Panc1 (cell line): ENCODE measurements around the gene USP32. TPM values are rescaled to one million over a fixed set of nuclear protein-coding genes. Genes with fewer than 3 reads are reported as not detected.

Experiments
- ATAC-seq: fragments of 200-7000 bp; cut with Tn5 transposase; 2 replicates; pipeline ENCODE4 v1.9.1; 2020; ENCODE audit warnings: mild to moderate bottlenecking, moderate library complexity
- BruUV-seq: library from RNA; stranded (reverse); fragments of 400-500 nt; replicated peaks from 2 replicates; lab custom pipeline; 2021; lab: Mats Ljungman, UMichigan
- CTCF ChIA-PET: fragments of 300-600 bp; sonication (Branson Sonifier 250); formaldehyde crosslinking; loops from one replicate; lab custom pipeline; 2022; ENCODE audit warnings: antibody characterized with exemption; lab: Charles Lee
- POLR2A ChIA-PET: fragments of 300-600 bp; sonication (Branson Sonifier 250); formaldehyde crosslinking; loops from one replicate; lab custom pipeline; 2022; ENCODE audit warnings: antibody characterized with exemption; lab: Charles Lee
- DNase-seq: peaks from one replicate; pipeline ENCODE4 v3.0.0-alpha.2; 2010; ENCODE audit warnings: low read depth, low spot score
- H3K27ac ChIP-seq: 2 replicates; pipeline ENCODE4 v1.5.1; 2011; ENCODE audit warnings: mild to moderate bottlenecking, low read length, inconsistent platforms
- H3K27me3 ChIP-seq: fragments of 200-500 bp; sonication (Bioruptor generic); 2 replicates; pipeline ENCODE4 v1.6.0; 2014; ENCODE audit warnings: low read length, inconsistent platforms; ENCODE audit not compliant: control insufficient read depth, insufficient read depth
- H3K36me3 ChIP-seq: fragments of 200-500 bp; sonication (Bioruptor generic); 2 replicates; pipeline ENCODE4 v1.5.1; 2014; ENCODE audit warnings: inconsistent platforms, mild to moderate bottlenecking, low read length, moderate library complexity; ENCODE audit not compliant: control insufficient read depth, insufficient read depth
- H3K4me1 ChIP-seq: 2 replicates; pipeline ENCODE4 v1.5.1; 2011; ENCODE audit warnings: inconsistent platforms, mild to moderate bottlenecking, low read length, moderate library complexity; ENCODE audit not compliant: control insufficient read depth, insufficient read depth
- H3K4me3 ChIP-seq, 2 experiments: 2 replicates each; pipeline ENCODE4 v1.5.1; 2011 to 2012; ENCODE audit warnings: low read depth in 2 of 2, low read length in 2 of 2, mild to moderate bottlenecking in 2 of 2, inconsistent platforms in 1 of 2, moderate library complexity in 1 of 2
- H3K9me3 ChIP-seq: fragments of 200-500 bp; sonication (Bioruptor generic); 2 replicates; pipeline ENCODE4 v1.5.1; 2014; ENCODE audit warnings: low read depth, mild to moderate bottlenecking, inconsistent platforms, low read length, moderate library complexity; ENCODE audit not compliant: control insufficient read depth, insufficient read depth
- POLR2AphosphoS5 ChIP-seq: IDR thresholded peaks from 2 replicates; pipeline ENCODE4 v1.6.1; 2012; ENCODE audit warnings: mild to moderate bottlenecking, low read depth, low read length, moderate library complexity
- SIN3A ChIP-seq: IDR thresholded peaks from 2 replicates; pipeline ENCODE4 v1.6.1; 2012; ENCODE audit warnings: low read depth, mild to moderate bottlenecking, low read length, moderate library complexity, borderline replicate concordance; ENCODE audit not compliant: insufficient read depth
- TCF7L2 ChIP-seq: IDR thresholded peaks from 2 replicates; pipeline ENCODE4 v1.6.1; 2011; ENCODE audit warnings: mild to moderate bottlenecking, low read depth, low read length, inconsistent platforms
- in situ Hi-C: cut with HindIII; loops from 2 replicates; pipeline ENCODE4 v1.10.0; 2016; ENCODE audit warnings: low sequenced_read_pairs, low pct_unique_long_range_greater_than_20kb
- intact Hi-C: fragments of 100-400 bp; cut with micrococcal nuclease; formaldehyde crosslinking; loops from one replicate; pipeline ENCODE4 v1.10.0; 2022; ENCODE audit not compliant: unreplicated experiment
- total RNA-seq: library from RNA; stranded (reverse); gene quantifications from one replicate; pipeline ENCODE4 v1.2.1, GENCODE V29; 2021; ENCODE audit not compliant: unreplicated experiment
- TF ChIP-seq, protein P1 (sequence below), 2 experiments: IDR thresholded peaks; 2 replicates each; pipeline ENCODE4 v1.6.1; 2011 to 2012; ENCODE audit warnings: low read depth in 2 of 2, control low read depth in 1 of 2, low read length in 1 of 2, mild to moderate bottlenecking in 1 of 2, moderate library complexity in 1 of 2; ENCODE audit not compliant: insufficient read depth in 1 of 2
- TF ChIP-seq, protein P2 (sequence below): fragments of 450-650 bp; IDR thresholded peaks from 2 replicates; pipeline ENCODE4 v1.5.1; 2017; ENCODE audit warnings: mild to moderate bottlenecking

USP32 gene
- total RNA-seq, 1 experiment from 2014 or later: 45.5 TPM

DNA sequence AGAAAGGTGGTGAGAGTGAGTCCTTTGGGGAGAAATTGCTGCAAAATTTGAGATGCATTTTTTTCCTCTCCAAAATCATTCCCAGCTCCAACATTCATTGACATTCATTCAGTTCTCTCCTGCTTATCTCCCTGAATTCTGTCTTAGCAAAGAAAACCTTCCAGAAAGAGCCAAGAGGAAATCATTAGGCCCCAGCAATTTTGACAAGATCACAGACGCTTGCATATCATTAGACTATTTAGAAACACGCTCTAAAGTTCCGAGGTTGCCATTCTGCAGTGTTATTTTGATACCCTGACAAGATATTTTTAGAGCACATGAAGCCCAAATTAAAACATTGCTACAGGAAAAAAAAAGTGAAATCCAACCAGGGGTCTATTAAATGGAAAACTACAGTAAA lies 20.8 kb upstream of the USP32 start:
- in situ Hi-C loops: no loop called here
- no TSS peak for BruUV-seq
- DNase-seq (no peak), ATAC-seq (no peak)
- Histone ChIP-seq H3K27me3 (no peaks in the 10 kb centered on the region), H3K36me3 (no peaks in the 10 kb centered on the region), H3K9me3 (no peaks in the 10 kb centered on the region), H3K4me3 (no peak overlapping the region), H3K4me1 (no peaks in the 10 kb centered on the region), H3K27ac (no peak overlapping the region)
- TF ChIP-seq SIN3A (no peak), POLR2AphosphoS5 (no peak), TCF7L2 (no peak)
- TF ChIP-seq, protein P1, sequence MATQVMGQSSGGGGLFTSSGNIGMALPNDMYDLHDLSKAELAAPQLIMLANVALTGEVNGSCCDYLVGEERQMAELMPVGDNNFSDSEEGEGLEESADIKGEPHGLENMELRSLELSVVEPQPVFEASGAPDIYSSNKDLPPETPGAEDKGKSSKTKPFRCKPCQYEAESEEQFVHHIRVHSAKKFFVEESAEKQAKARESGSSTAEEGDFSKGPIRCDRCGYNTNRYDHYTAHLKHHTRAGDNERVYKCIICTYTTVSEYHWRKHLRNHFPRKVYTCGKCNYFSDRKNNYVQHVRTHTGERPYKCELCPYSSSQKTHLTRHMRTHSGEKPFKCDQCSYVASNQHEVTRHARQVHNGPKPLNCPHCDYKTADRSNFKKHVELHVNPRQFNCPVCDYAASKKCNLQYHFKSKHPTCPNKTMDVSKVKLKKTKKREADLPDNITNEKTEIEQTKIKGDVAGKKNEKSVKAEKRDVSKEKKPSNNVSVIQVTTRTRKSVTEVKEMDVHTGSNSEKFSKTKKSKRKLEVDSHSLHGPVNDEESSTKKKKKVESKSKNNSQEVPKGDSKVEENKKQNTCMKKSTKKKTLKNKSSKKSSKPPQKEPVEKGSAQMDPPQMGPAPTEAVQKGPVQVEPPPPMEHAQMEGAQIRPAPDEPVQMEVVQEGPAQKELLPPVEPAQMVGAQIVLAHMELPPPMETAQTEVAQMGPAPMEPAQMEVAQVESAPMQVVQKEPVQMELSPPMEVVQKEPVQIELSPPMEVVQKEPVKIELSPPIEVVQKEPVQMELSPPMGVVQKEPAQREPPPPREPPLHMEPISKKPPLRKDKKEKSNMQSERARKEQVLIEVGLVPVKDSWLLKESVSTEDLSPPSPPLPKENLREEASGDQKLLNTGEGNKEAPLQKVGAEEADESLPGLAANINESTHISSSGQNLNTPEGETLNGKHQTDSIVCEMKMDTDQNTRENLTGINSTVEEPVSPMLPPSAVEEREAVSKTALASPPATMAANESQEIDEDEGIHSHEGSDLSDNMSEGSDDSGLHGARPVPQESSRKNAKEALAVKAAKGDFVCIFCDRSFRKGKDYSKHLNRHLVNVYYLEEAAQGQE (IDR thresholded peaks at IDR 0.05; ENCODE audit: insufficient read depth in 1 of 2, low read depth in 2 of 2, low read length in 1 of 2): no peak
- TF ChIP-seq, protein P2, sequence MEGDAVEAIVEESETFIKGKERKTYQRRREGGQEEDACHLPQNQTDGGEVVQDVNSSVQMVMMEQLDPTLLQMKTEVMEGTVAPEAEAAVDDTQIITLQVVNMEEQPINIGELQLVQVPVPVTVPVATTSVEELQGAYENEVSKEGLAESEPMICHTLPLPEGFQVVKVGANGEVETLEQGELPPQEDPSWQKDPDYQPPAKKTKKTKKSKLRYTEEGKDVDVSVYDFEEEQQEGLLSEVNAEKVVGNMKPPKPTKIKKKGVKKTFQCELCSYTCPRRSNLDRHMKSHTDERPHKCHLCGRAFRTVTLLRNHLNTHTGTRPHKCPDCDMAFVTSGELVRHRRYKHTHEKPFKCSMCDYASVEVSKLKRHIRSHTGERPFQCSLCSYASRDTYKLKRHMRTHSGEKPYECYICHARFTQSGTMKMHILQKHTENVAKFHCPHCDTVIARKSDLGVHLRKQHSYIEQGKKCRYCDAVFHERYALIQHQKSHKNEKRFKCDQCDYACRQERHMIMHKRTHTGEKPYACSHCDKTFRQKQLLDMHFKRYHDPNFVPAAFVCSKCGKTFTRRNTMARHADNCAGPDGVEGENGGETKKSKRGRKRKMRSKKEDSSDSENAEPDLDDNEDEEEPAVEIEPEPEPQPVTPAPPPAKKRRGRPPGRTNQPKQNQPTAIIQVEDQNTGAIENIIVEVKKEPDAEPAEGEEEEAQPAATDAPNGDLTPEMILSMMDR: no peak
- POLR2A ChIA-PET: interaction anchor here (0.6 kb wide), 1 partner anchor 10 kb away, joined by 3 read pairs; no protein-coding TSS in a partner anchor
- CTCF ChIA-PET: no interaction called here
- intact Hi-C loops: no loop called here

DNA sequence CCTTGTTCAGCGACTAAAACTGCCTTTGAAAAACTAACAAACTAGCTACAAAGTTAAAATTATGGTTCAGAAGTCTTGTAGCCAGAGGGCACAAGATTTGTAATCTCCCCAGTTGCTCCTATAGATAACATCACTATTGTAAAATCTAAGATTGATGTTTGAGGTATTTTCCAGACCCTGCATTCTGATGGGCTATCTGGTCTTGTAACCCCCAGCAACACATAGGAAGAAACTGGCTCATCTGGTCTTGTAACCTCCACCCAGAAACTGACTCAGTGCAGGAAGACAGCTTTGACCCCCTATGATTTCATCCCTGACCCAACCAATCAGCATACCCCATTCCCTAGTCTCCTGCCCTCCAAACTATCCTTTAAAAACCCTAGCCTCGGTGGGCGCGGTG lies 18.1 kb upstream of the USP32 start:
- intact Hi-C loops (no loop called here), in situ Hi-C loops (no loop called here)
- Histone ChIP-seq H3K27me3 (no peaks in the 10 kb centered on the region), H3K9me3 (no peaks in the 10 kb centered on the region), H3K27ac (no peak overlapping the region), H3K36me3 (no peaks in the 10 kb centered on the region), H3K4me3 (no peak overlapping the region), H3K4me1 (no peaks in the 10 kb centered on the region)
- no peak for DNase-seq
- CTCF ChIA-PET: no interaction called here
- no TSS peak for BruUV-seq
- TF ChIP-seq, protein P1 (IDR thresholded peaks at IDR 0.05; ENCODE audit: insufficient read depth in 1 of 2, low read depth in 2 of 2, low read length in 1 of 2): no peak
- ATAC-seq: no peak
- POLR2A ChIA-PET: interaction anchor here (0.6 kb wide), 1 partner anchor 37 kb away, joined by 5 read pairs; no protein-coding TSS in a partner anchor
